Measurements from ENCODE around the gene EIF4A2. TPM values are rescaled to one million over a fixed set of nuclear protein-coding genes. Genes with fewer than 3 reads are reported as not detected.
A peak's percentile ranks its signal among the peaks of the same experiment; 100 is the strongest.

The EIF4A2 gene
- total and polyA plus RNA-seq, 10 of the 15 experiments (the other 5 are each of a cell fraction or from before 2014, with no cell fraction given) = 154 to 680 (median 259) TPM

DNA sequence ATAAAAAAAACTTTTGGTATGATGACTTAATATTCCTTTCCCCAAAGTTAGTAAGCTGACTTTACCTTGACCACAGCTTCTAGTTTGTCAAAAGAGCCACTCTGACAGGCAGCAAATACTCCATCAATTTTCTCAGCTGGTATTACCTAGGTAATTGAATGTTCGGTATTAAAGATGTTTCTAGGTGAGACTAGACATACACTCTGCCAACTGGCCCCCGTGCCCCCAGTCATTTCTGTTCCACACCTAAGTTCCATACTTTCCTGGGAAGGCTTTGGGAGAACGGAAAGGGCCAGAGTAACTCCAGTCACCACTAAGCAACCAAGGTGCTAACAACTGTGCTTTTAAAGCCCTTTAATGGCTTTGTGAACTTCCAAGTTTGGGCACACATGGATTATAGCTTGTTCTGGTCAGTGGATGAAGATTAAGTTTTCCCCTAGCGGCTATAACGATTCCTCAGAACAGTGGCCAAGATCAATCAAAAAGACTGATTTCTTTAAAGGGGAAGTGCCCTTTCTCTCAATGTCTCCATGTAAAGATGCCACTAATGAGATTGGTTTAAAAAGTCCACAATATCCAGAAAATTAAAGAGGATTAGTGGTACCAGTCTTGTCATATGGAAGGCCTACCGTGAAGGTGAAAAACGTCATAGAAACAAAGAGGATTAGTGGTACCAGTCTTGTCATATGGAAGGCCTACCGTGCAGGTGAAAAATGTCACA lies 7.0 kb downstream of the EIF4A2 start (continued):
- TF ChIP-seq, protein P1, sequence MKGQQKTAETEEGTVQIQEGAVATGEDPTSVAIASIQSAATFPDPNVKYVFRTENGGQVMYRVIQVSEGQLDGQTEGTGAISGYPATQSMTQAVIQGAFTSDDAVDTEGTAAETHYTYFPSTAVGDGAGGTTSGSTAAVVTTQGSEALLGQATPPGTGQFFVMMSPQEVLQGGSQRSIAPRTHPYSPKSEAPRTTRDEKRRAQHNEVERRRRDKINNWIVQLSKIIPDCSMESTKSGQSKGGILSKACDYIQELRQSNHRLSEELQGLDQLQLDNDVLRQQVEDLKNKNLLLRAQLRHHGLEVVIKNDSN (IDR thresholded peaks at IDR 0.05; ENCODE audit: borderline replicate concordance, extremely low read length, insufficient read depth, low read depth, low read length) = no peak
- no peak for TF ChIP-seq JUNB (IDR thresholded peaks at IDR 0.05)
- no peak for TF ChIP-seq CHD1 (IDR thresholded peaks at IDR 0.05; ENCODE audit: low read depth, low read length)
- TF ChIP-seq SIX5 (IDR thresholded peaks at IDR 0.05; ENCODE audit: low read depth, low read length, severe bottlenecking) = no peak
- no peak for TF ChIP-seq LARP7 (IDR thresholded peaks at IDR 0.05)
- TF ChIP-seq, protein P2, sequence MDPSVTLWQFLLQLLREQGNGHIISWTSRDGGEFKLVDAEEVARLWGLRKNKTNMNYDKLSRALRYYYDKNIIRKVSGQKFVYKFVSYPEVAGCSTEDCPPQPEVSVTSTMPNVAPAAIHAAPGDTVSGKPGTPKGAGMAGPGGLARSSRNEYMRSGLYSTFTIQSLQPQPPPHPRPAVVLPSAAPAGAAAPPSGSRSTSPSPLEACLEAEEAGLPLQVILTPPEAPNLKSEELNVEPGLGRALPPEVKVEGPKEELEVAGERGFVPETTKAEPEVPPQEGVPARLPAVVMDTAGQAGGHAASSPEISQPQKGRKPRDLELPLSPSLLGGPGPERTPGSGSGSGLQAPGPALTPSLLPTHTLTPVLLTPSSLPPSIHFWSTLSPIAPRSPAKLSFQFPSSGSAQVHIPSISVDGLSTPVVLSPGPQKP (IDR thresholded peaks at IDR 0.05; ENCODE audit: low read depth, low read length) = no peak
- TF ChIP-seq EGR1 (IDR thresholded peaks at IDR 0.05; ENCODE audit: borderline replicate concordance in 1 of 2, low read depth in 2 of 2, low read length in 2 of 2) = no peak
- peak; percentile 80; the same call in 1 of the 2 replicates for TF ChIP-seq SMAD5 (IDR thresholded peaks at IDR 0.05; ENCODE audit: low read depth)
- no peak for TF ChIP-seq ZZZ3 (IDR thresholded peaks at IDR 0.05; ENCODE audit: control insufficient read depth, insufficient read length, low read depth)
- no peak for TF ChIP-seq ASH2L (IDR thresholded peaks at IDR 0.05; ENCODE audit: borderline replicate concordance, low read depth)
- no peak for TF ChIP-seq MEF2A (IDR thresholded peaks at IDR 0.05; ENCODE audit: insufficient read depth, low read depth, low read length)
- TF ChIP-seq SP1 (IDR thresholded peaks at IDR 0.05; ENCODE audit: low read depth, low read length) = no peak
- TF ChIP-seq BCL11A (IDR thresholded peaks at IDR 0.05; ENCODE audit: low read depth, low read length) = no peak
- TF ChIP-seq, protein P3, sequence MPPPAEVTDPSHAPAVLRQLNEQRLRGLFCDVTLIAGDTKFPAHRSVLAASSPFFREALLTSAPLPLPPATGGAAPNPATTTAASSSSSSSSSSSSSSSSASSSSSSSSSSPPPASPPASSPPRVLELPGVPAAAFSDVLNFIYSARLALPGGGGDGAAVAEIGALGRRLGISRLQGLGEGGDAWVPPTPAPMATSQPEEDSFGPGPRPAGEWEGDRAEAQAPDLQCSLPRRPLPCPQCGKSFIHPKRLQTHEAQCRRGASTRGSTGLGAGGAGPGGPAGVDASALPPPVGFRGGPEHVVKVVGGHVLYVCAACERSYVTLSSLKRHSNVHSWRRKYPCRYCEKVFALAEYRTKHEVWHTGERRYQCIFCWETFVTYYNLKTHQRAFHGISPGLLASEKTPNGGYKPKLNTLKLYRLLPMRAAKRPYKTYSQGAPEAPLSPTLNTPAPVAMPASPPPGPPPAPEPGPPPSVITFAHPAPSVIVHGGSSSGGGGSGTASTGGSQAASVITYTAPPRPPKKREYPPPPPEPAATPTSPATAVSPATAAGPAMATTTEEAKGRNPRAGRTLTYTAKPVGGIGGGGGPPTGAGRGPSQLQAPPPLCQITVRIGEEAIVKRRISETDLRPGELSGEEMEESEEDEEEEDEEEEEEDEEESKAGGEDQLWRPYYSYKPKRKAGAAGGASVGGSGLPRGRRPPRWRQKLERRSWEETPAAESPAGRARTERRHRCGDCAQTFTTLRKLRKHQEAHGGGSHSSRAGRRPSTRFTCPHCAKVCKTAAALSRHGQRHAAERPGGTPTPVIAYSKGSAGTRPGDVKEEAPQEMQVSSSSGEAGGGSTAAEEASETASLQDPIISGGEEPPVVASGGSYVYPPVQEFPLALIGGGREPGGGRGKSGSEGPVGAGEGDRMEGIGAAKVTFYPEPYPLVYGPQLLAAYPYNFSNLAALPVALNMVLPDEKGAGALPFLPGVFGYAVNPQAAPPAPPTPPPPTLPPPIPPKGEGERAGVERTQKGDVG (CRISPR knock-in tag; IDR thresholded peaks at IDR 0.05) = no peak
- no peak for TF ChIP-seq SIN3A (IDR thresholded peaks at IDR 0.05; ENCODE audit: low read depth, low read length)
- no peak for TF ChIP-seq TCF7 (IDR thresholded peaks at IDR 0.05; ENCODE audit: borderline replicate concordance)
- no peak for TF ChIP-seq CEBPB (IDR thresholded peaks at IDR 0.05; ENCODE audit: borderline replicate concordance in 1 of 2, low read depth in 2 of 2, low read length in 2 of 2)
- no peak for TF ChIP-seq MYB (IDR thresholded peaks at IDR 0.05; ENCODE audit: borderline replicate concordance, low read depth, low read length)
- TF ChIP-seq TCF12 (IDR thresholded peaks at IDR 0.05; ENCODE audit: low read depth, low read length) = no peak
- TF ChIP-seq ESRRA (IDR thresholded peaks at IDR 0.05; ENCODE audit: low read length) = no peak
- TF ChIP-seq, protein P4, sequence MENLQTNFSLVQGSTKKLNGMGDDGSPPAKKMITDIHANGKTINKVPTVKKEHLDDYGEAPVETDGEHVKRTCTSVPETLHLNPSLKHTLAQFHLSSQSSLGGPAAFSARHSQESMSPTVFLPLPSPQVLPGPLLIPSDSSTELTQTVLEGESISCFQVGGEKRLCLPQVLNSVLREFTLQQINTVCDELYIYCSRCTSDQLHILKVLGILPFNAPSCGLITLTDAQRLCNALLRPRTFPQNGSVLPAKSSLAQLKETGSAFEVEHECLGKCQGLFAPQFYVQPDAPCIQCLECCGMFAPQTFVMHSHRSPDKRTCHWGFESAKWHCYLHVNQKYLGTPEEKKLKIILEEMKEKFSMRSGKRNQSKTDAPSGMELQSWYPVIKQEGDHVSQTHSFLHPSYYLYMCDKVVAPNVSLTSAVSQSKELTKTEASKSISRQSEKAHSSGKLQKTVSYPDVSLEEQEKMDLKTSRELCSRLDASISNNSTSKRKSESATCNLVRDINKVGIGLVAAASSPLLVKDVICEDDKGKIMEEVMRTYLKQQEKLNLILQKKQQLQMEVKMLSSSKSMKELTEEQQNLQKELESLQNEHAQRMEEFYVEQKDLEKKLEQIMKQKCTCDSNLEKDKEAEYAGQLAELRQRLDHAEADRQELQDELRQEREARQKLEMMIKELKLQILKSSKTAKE (IDR thresholded peaks at IDR 0.05; ENCODE audit: low read depth, poor library complexity, severe bottlenecking) = no peak
- peak; percentile 96; the same call in 1 of the 2 replicates for TF ChIP-seq ZBED1 (IDR thresholded peaks at IDR 0.05; ENCODE audit: borderline replicate concordance)
- TF ChIP-seq STAT1 (conservative IDR thresholded peaks at IDR 0.05) = no peak
- TF ChIP-seq CREM (IDR thresholded peaks at IDR 0.05; ENCODE audit: low read depth) = no peak
- TF ChIP-seq YBX1 (IDR thresholded peaks at IDR 0.05) = no peak

Data from GM12878 (cell line).